ENCODE results near the gene SLC5A10.
"Not testable (repeated sequence)": the region's sequence is repeated elsewhere in the genome, so short reads cannot be mapped to it uniquely, and the experiment has no call there.

- not testable (repeated sequence) for TF ChIP-seq EZH2phosphoT487 (IDR thresholded peaks at IDR 0.05; ENCODE audit: borderline replicate concordance, low read depth); USF1 (IDR thresholded peaks at IDR 0.05; ENCODE audit: borderline replicate concordance, low read depth); CTCF (IDR thresholded peaks at IDR 0.05); SIN3A (IDR thresholded peaks at IDR 0.05; ENCODE audit: borderline replicate concordance, low read depth, low read length); REST (IDR thresholded peaks at IDR 0.05; ENCODE audit: low read depth, low read length); POLR2AphosphoS5 (IDR thresholded peaks at IDR 0.05; ENCODE audit: low read depth, low read length); ELF1 (IDR thresholded peaks at IDR 0.05); SMC3 (IDR thresholded peaks at IDR 0.05; ENCODE audit: low read depth, low read length)
These were observed 95.5 kb downstream of the SLC5A10 start for GRCh38 chr17:19047510-19047909.
